A673 (cell line): ENCODE data around the gene RDH13.

Experiments used
- EZH2 ChIP-seq: fragments of 200-600 bp; sonication (generic); IDR thresholded peaks from 2 replicates; pipeline ENCODE4 v1.6.1; 2017; ENCODE audit warnings: borderline replicate concordance, low read depth, mild to moderate bottlenecking, mixed read lengths, antibody characterized with exemption, low read length; ENCODE audit not compliant: poor library complexity, severe bottlenecking
- TF ChIP-seq, protein P1 (sequence below): fragments of 300-800, 200-600 bp; sonication (generic); conservative IDR thresholded peaks from 2 replicates; pipeline ENCODE4 v1.5.1; 2017; ENCODE audit warnings: low read depth, mild to moderate bottlenecking, antibody characterized with exemption, low read length, moderate library complexity, mixed read lengths

DNA sequence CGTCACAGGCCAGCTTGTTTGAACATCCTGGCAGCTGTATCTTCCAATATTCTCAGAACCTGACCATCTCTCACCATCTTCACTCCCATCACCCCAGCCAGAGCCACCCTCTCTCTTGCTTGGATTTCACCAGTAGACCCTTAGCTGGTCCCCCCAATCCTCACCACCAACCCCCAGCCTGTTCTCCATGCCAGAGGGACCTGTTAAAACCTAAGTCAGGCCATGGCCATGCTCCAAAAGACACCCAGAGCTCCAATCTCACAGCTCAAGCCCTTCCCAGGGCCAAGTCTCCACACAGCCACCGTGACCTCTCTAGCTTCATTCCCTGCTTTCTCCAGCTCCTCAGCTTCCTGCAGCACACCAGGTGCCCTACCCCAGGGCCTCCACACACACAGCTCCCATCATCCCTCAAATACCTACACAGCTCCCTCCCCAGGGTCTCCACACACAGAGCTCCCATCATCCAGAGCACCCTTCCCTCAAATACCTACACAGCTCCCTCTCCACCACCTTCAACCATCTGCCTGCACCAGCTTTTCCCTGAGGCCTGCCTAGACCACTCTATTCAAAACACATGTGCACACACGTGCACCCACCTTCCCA, 26.5 kb upstream of the RDH13 start:
- TF ChIP-seq, protein P1, sequence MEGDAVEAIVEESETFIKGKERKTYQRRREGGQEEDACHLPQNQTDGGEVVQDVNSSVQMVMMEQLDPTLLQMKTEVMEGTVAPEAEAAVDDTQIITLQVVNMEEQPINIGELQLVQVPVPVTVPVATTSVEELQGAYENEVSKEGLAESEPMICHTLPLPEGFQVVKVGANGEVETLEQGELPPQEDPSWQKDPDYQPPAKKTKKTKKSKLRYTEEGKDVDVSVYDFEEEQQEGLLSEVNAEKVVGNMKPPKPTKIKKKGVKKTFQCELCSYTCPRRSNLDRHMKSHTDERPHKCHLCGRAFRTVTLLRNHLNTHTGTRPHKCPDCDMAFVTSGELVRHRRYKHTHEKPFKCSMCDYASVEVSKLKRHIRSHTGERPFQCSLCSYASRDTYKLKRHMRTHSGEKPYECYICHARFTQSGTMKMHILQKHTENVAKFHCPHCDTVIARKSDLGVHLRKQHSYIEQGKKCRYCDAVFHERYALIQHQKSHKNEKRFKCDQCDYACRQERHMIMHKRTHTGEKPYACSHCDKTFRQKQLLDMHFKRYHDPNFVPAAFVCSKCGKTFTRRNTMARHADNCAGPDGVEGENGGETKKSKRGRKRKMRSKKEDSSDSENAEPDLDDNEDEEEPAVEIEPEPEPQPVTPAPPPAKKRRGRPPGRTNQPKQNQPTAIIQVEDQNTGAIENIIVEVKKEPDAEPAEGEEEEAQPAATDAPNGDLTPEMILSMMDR, result no peak
- TF ChIP-seq EZH2, result no peak
